Ascending aorta (tissue), 2 donors: Measurements from ENCODE around the gene NRXN3. TPM values are rescaled to one million over a fixed set of nuclear protein-coding genes. Genes with fewer than 3 reads are reported as not detected.

Experiments used
- DNase-seq, 2 donors: peaks; one replicate each; pipeline ENCODE4 v3.0.0-alpha.2; 2019; ENCODE audit warnings: low spot score in 2 of 2
- H3K27ac ChIP-seq, 2 donors: fragments of 200-600 bp; sonication (generic); one replicate each; pipeline ENCODE4 v1.5.1; 2016 to 2017; ENCODE audit warnings: mild to moderate bottlenecking in 1 of 2
- H3K27me3 ChIP-seq: fragments of 200-600 bp; sonication (generic); one replicate; pipeline ENCODE4 v1.5.1; 2017
- H3K36me3 ChIP-seq, 2 donors: fragments of 200-600 bp; sonication (generic); one replicate each; pipeline ENCODE4 v1.5.1; 2016
- H3K4me1 ChIP-seq, 2 donors: fragments of 200-600 bp; sonication (generic); one replicate each; pipeline ENCODE4 v1.5.1; 2016 to 2017; ENCODE audit warnings: mild to moderate bottlenecking in 1 of 2
- H3K4me3 ChIP-seq, 2 donors: fragments of 200-600 bp; sonication (generic); one replicate each; pipeline ENCODE4 v1.5.1; 2016 to 2017; ENCODE audit warnings: mild to moderate bottlenecking in 1 of 2
- H3K9me3 ChIP-seq, 2 donors: fragments of 200-600 bp; sonication (generic); one replicate each; pipeline ENCODE4 v1.5.1; 2016
- CTCF ChIP-seq, 3 experiments: fragments of 200-600 bp in 2 of 3; fragments of 450-650 bp in 1 of 3; sonication (generic) in 2 of 3; IDR thresholded peaks; one replicate each; pipeline ENCODE4 v1.5.1; 2016 to 2019; ENCODE audit warnings: antibody characterized with exemption in 3 of 3, mild to moderate bottlenecking in 1 of 3, moderate library complexity in 1 of 3
- intact Hi-C: fragments of 100-400 bp; cut with DNase I; formaldehyde crosslinking; loops from one replicate; pipeline ENCODE4 v1.15.1; 2023
- total RNA-seq: library from RNA; depleted of rRNA; stranded (reverse); fragments of >200 nt; gene quantifications from one replicate; pipeline ENCODE4 v1.1.0, GENCODE V29; 2016

NRXN3 gene
- total RNA-seq, 1 donor from 2014 or later = 21.0 TPM

GRCh38 chr14:78983126-78983525 is 813.0 kb downstream of the NRXN3 start:
- no peak for DNase-seq
- no peaks in the 10 kb centered on the region for H3K4me1 ChIP-seq
- no peaks in the 10 kb centered on the region for H3K9me3 ChIP-seq
- H3K4me3 ChIP-seq = no peak overlapping the region
- no peak for TF ChIP-seq CTCF (IDR thresholded peaks at IDR 0.05)
- H3K36me3 ChIP-seq = no peaks in the 10 kb centered on the region
- H3K27ac ChIP-seq = no peak overlapping the region
- no peaks in the 10 kb centered on the region for H3K27me3 ChIP-seq
- intact Hi-C loops = no loop called here

- H3K4me3 ChIP-seq = no peak overlapping the region
- TF ChIP-seq CTCF (IDR thresholded peaks at IDR 0.05) = no peak
- H3K9me3 ChIP-seq = no peaks in the 10 kb centered on the region
- H3K27ac ChIP-seq = no peak overlapping the region
- intact Hi-C loops = no loop called here
- no peaks in the 10 kb centered on the region for H3K36me3 ChIP-seq
- DNase-seq = no peak
- H3K27me3 ChIP-seq = no peaks in the 10 kb centered on the region
- H3K4me1 ChIP-seq = no peaks in the 10 kb centered on the region
Observed at GRCh38 chr14:78985668-78986381, 815.7 kb downstream of the NRXN3 start.

- DNase-seq = no peak
- Histone ChIP-seq H3K27me3 (no peaks in the 10 kb centered on the region), H3K4me3 (no peak overlapping the region), H3K36me3 (no peaks in the 10 kb centered on the region), H3K9me3 (no peaks in the 10 kb centered on the region), H3K27ac (no peak overlapping the region), H3K4me1 (no peaks in the 10 kb centered on the region)
- no peak for TF ChIP-seq CTCF (IDR thresholded peaks at IDR 0.05)
- intact Hi-C loops = no loop called here
Observed at GRCh38 chr14:78986989-78987388, 816.8 kb downstream of the NRXN3 start.

- TF ChIP-seq CTCF (IDR thresholded peaks at IDR 0.05) = no peak
- DNase-seq = no peak
- intact Hi-C loops = no loop called here
- no peaks in the 10 kb centered on the region for H3K27me3 ChIP-seq
- no peak overlapping the region for H3K4me3 ChIP-seq
- no peaks in the 10 kb centered on the region for H3K9me3 ChIP-seq
- no peaks in the 10 kb centered on the region for H3K4me1 ChIP-seq
- H3K27ac ChIP-seq = no peak overlapping the region
- no peaks in the 10 kb centered on the region for H3K36me3 ChIP-seq
Observed at GRCh38 chr14:78989221-78989620, 819.0 kb downstream of the NRXN3 start.

GRCh38 chr14:78992867-78993266 is 822.7 kb downstream of the NRXN3 start:
- TF ChIP-seq CTCF (IDR thresholded peaks at IDR 0.05) = no peak
- DNase-seq = no peak
- no peaks in the 10 kb centered on the region for H3K9me3 ChIP-seq
- intact Hi-C loops = no loop called here
- H3K27ac ChIP-seq = no peak overlapping the region
- H3K36me3 ChIP-seq = no peaks in the 10 kb centered on the region
- no peaks in the 10 kb centered on the region for H3K4me1 ChIP-seq
- no peak overlapping the region for H3K4me3 ChIP-seq
- no peaks in the 10 kb centered on the region for H3K27me3 ChIP-seq

GRCh38 chr14:78997811-78998210 is 827.6 kb downstream of the NRXN3 start:
- no peaks in the 10 kb centered on the region for H3K36me3 ChIP-seq
- intact Hi-C loops = no loop called here
- no peak overlapping the region for H3K4me3 ChIP-seq
- no peak for TF ChIP-seq CTCF (IDR thresholded peaks at IDR 0.05)
- no peak overlapping the region for H3K27ac ChIP-seq
- no peaks in the 10 kb centered on the region for H3K27me3 ChIP-seq
- DNase-seq = no peak
- H3K9me3 ChIP-seq = no peaks in the 10 kb centered on the region
- H3K4me1 ChIP-seq = no peaks in the 10 kb centered on the region
